Measurements from ENCODE around the gene CHAD. TPM values are rescaled to one million over a fixed set of nuclear protein-coding genes. Genes with fewer than 3 reads are reported as not detected.

CHAD gene
- total and polyA plus RNA-seq, 2 of the 13 experiments (the other 11 are each of a cell fraction or from before 2014, with no cell fraction given): 1.4 TPM; not detected in 1

- TF ChIP-seq ZNF704 (CRISPR knock-in tag; IDR thresholded peaks at IDR 0.05; ENCODE audit: borderline replicate concordance) (no peak), CBFB (CRISPR knock-in tag; IDR thresholded peaks at IDR 0.05) (no peak), HOXA7 (CRISPR knock-in tag; IDR thresholded peaks at IDR 0.05) (no peak), ZFP37 (CRISPR knock-in tag; IDR thresholded peaks at IDR 0.05; ENCODE audit: borderline replicate concordance) (no peak), NFRKB (IDR thresholded peaks at IDR 0.05) (no peak), ZBTB8A (CRISPR knock-in tag; IDR thresholded peaks at IDR 0.05; ENCODE audit: borderline replicate concordance, low read depth) (no peak), CREB3 (CRISPR knock-in tag; IDR thresholded peaks at IDR 0.05) (no peak), TCF12 (IDR thresholded peaks at IDR 0.05) (no peak), TCF12 (CRISPR knock-in tag; IDR thresholded peaks at IDR 0.05) (no peak), DMTF1 (CRISPR knock-in tag; IDR thresholded peaks at IDR 0.05) (no peak), RELA (CRISPR knock-in tag; IDR thresholded peaks at IDR 0.05) (no peak), CSRNP1 (CRISPR knock-in tag; IDR thresholded peaks at IDR 0.05) (peak; percentile 60), MTERF4 (CRISPR knock-in tag; IDR thresholded peaks at IDR 0.05) (no peak), ATRX (CRISPR knock-in tag; IDR thresholded peaks at IDR 0.05; ENCODE audit: borderline replicate concordance) (no peak), SRSF9 (IDR thresholded peaks at IDR 0.05; ENCODE audit: borderline replicate concordance, insufficient read depth, low read depth, low read length, poor library complexity, severe bottlenecking) (no peak), SNAPC2 (CRISPR knock-in tag; IDR thresholded peaks at IDR 0.05) (peak; percentile 72; the same call in 1 of the 2 replicates), SNAPC4 (CRISPR knock-in tag; IDR thresholded peaks at IDR 0.05) (no peak)
Observed at GRCh38 chr17:50423553-50424159, 45.0 kb downstream of the CHAD start (continued).
